ENCODE results near the gene EGR2.
"Not testable (repeated sequence)": the region's sequence is repeated elsewhere in the genome, so short reads cannot be mapped to it uniquely, and the experiment has no call there.

Gene EGR2

DNA sequence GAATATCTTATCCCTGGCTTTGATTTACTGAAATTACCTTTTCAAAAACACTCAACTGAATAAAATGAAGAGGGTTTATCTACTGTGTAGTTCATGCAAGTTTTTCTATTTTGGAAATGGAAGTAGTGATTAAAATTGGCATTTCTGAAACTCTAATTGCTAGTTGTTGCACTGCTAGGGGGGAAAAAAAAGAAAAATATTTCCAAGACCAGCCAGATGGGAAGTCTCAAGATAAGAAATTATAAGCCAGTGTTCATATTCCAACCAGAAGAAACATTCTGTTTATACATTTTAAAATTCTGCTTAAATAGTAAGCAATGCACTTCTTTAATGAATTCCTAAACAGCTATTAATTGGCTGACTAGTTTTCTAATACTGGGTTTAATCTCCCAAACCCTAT is 21.1 kb downstream of the EGR2 start:
- DNase-seq = no peak
- no peak for TF ChIP-seq POLR2A (IDR thresholded peaks at IDR 0.05; ENCODE audit: low read length)
- TF ChIP-seq GATA1 (IDR thresholded peaks at IDR 0.05; ENCODE audit: low read depth, low read length) = no peak

DNA sequence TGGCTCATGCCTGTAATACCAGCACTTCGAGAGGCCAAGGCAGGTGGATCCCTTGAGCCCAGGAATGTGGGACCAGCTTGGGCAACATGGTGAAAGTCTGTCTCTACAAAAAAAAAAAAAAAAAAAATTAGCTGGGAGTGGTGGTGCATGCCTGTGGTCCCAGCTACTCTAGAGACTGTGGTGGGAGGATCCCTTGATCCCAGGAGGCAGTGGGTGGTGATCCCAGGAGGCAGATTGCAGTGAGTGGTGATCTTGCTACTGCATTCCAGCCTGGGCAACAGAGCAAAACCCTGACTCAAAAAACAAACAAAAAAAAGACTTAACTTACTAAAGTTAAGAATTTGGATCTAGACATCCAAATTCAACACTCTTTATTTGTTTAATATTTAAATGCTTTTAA is 21.9 kb downstream of the EGR2 start:
- TF ChIP-seq GATA1 (IDR thresholded peaks at IDR 0.05; ENCODE audit: low read depth, low read length) (no peak), POLR2A (IDR thresholded peaks at IDR 0.05; ENCODE audit: low read length) (no peak)
- DNase-seq = no peak

DNA sequence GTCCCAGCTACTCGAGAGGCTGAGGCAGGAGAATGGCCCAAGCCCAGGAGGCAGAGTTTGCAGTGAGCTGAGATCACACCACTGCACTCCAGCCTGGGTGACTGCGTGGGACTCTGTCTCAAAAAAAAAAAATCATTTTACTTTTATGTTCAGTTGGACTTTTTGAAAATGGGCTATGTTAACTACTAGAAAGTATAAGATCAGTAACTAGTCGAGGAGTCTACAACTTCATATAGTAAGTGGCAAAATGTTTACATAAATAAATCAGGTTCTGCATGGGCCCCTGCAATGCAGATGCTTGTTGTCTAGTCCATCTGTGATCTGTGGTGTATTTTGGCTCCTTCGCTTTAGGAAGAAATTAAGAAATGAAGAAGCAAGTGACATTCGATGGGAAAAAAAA is 23.9 kb downstream of the EGR2 start:
- DNase-seq = no peak

DNA sequence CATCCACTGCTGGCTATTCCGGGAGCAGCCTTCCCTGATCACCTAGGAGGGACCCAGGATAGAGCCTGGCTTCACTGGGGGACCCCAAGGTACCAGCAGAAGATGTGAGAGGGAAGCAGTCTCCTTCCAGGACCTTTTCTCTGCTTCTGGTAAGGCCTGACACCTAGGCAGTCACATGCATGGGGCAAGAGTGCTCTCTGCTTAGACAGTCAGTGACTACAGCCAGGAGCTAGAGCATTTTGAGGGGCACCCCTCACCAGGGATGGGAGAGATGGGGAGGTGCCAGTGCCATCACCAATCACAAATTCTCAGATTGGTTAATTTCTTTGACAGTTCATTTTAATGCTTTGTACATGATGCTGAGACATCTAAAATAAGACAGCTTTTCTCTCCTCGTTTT is 25.6 kb downstream of the EGR2 start:
- no peak for DNase-seq
- no peak for TF ChIP-seq GATA1 (IDR thresholded peaks at IDR 0.05; ENCODE audit: low read depth, low read length)
- no peak for TF ChIP-seq POLR2A (IDR thresholded peaks at IDR 0.05; ENCODE audit: low read length)

More for the DNA sequence above, 23.9 kb downstream of the EGR2 start:
- TF ChIP-seq POLR2A (IDR thresholded peaks at IDR 0.05; ENCODE audit: low read length) (no peak), GATA1 (IDR thresholded peaks at IDR 0.05; ENCODE audit: low read depth, low read length) (no peak)

DNA sequence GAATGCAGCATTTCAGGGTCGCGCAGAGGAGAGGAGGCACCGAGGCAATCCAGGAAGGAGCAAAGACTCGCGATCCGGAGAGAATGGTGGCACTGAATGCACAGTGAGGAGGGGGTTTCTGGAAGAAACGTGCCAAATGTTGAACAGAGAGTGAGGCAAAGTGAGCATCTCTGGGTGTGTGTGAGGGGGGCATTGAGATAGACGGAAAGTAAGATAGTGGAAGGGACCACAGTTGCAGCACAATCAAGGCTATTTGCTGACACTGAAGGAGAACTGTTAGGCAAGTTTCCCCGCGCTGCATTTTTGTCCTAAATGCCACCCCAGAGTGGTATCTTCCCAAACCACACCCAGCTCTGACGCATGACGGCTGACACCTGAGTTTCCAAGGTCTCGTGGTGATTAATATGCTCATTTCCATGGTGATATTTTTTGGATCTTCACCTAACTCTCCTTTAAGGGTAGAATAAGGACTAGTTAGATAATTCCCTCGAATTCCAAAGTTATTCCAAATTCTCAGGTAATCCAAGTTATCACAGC is 26.1 kb downstream of the EGR2 start:
- TF ChIP-seq POLR2A (IDR thresholded peaks at IDR 0.05; ENCODE audit: low read length) (no peak), GATA1 (IDR thresholded peaks at IDR 0.05; ENCODE audit: low read depth, low read length) (no peak)
- no peak for DNase-seq

DNA sequence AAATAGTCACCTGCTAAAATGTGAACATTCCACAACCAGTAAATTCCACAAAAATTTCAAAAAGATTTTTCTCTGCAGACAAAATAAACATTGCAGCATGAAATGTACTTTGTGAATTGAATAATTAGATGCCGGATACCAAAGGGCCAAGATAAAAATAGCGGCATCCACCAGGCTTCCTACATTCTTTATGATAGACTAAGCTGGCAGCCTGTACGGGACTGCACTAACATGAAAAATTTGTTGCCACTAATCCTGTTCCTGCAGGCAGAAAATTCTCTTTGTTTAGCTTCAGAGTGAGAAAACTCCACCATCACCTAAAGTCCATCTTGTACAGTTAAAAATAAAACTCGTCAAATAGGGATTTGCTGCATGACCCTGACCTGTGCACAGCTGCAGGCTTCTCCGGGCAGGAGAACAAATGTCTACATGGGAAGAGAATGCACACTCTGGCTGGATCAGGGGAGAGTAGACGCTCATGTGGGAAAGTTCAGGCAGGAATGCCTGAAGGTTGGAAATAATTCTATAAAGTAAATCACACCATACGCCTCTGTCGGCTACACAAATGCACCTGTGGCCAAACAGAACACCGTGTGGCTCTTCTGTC is 27.2 kb downstream of the EGR2 start:
- TF ChIP-seq GATA1 (IDR thresholded peaks at IDR 0.05; ENCODE audit: low read depth, low read length) (no peak), POLR2A (IDR thresholded peaks at IDR 0.05; ENCODE audit: low read length) (no peak)
- DNase-seq = no peak

DNA sequence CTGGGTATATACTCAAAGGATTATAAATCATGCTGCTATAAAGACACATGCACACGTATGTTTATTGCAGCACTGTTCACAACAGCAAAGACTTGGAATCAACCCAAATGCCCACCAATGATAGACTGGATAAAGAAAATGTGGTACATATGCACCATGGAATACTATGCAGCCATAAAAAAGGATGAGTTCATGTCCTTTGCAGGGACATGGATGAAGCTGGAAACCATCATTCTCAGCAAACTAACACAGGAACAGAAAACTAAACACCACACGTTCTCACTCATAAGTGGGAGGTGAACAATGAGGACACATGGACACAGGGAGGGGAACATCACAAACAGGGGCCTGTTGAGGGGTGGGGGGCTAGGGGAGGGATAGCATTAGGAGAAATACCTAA is 27.9 kb downstream of the EGR2 start:
- DNase-seq = not testable (repeated sequence)

DNA sequence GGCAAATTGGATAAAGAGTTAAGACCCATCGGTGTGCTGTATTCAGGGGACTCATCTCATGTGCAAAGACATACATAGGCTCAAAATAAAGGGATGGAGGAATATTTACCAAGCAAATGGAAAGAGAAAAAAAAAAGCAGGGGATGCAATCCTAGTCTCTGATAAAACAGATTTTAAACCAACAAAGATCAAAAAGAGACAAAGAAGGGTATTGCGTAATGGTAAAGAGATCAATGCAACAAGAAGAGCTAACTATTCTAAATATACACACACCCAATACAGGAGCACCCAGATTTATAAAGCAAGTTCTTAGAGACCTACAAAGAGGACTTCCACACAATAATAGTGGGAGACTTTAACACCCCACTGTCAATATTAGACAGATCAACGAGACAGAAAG is 31.6 kb downstream of the EGR2 start:
- DNase-seq = not testable (repeated sequence)

DNA sequence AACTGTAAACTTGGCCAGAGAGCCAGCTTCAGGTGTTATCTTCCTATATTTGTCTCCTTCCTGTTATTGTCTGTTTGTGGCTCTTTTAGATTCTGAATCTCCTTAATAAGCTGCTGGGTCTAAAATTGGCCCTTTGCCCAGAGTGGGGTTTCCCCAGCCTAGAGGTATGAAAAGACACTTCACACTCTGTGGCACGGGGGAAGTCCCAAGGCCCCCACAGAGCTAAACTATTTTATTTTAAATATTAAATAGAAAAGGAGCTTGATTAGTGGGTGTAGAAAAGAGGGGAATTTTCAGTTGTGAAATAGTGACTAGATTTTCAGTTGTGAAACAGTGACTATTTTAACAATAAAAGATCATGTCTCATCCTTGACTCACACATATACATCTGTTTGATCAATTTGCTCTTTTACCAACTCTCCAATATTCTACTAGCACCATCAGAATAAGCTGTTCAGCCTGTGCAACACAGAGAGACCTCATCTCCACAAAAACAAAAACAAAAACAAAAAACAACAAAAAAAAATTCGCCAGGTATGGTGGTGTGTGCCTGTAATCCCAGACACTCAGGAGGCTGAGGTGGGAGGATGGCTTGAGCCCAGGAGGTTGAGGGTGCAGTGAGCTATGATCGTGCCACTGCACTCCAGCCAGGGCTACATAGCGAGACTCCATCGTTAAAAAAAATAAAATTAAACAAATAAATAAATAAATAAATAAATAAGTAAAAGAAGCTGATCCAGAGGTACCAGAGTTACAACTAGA is 36.5 kb downstream of the EGR2 start:
- no peak for DNase-seq
- no peak for TF ChIP-seq GATA1 (IDR thresholded peaks at IDR 0.05; ENCODE audit: low read depth, low read length)

DNA sequence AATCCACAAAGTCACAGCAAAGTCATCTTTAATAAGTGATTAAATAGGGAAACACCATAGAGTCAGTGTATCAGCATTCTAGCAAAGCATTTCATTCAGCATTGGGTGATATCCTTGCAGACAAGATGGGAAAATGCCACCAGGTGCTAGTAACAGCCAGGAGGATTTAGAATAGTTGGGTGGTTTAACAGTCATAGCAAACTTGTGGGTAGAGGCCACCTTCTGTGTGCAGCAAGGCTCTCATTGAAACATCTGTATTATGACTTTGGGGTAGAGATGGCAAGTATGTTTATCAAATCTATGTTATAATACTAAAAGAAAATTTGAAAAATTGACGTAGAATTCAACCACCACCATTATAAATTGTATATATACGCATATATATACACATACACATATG is 38.0 kb downstream of the EGR2 start:
- no peak for DNase-seq
- TF ChIP-seq GATA1 (IDR thresholded peaks at IDR 0.05; ENCODE audit: low read depth, low read length) (no peak), POLR2A (IDR thresholded peaks at IDR 0.05; ENCODE audit: low read length) (no peak)

DNA sequence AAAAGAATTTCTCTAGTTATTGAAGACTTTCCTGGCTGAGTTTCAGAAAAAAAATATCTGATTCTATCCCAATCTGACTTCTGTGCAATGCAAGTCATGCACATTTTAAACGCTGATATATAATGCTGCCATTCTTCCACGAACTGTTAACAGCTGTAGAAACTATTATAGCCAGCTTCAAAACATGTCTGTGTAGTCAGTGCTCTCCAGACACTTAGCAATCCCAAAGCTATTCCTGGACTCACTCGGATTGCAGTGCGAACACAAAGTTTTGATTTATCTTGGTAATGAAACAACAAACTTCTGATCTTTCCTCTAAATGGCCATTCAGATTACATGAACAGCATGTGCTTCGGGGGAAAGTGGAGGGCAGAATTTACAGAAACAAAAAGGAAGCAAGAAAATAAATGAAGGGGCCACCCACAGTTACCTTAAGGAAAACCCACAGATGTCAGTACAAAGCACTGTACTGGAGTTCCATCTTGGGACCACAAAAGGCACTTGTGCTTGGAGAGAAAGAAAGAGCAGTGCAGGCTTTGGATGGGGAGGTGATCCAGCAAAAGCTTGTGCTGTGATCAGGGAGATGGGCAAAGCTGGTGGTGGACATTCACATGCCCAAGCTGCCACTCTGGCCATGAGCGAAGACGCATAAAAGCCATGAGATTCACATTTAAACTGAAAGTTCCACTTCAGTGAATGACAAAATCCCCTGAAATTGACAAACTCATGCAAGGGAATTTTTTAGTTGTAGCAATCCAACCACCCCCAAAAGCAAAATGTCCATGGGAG is 43.8 kb downstream of the EGR2 start:
- TF ChIP-seq GATA1 (IDR thresholded peaks at IDR 0.05; ENCODE audit: low read depth, low read length) = no peak
- TF ChIP-seq POLR2A (IDR thresholded peaks at IDR 0.05; ENCODE audit: low read length) = no peak
- DNase-seq = no peak

DNA sequence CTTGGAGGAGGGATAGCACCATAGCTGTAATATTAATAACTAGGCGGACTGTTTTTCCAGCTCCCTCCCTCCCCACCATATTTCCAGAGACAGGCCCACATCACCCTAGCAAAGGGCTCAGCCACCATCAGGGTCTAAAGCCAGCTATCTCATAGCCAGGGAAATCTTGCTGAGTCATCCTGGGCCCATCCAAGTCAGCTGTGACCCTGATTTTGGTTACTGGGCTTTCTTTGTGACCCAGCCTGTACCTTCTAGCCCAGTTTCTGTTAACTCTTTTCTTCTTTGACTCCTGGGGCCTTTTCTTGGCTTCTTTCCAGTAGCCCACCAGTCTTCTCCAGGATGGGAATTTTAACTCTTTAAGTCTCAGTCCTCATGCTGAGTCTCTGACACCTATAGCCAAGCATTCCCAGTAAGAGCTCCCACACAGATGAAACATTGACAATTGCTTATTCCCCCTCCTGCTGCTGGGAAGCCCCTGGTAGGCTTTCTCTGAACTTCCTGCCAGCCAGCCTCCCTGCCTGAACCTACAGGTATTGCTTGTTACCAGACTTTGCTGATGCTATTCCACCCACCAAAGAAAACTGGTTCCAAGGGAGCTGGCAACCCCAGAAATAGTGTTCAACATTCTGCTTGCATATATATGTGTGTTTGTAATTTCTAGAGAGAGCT is 46.5 kb downstream of the EGR2 start:
- DNase-seq = peak; percentile 34 to 56
- TF ChIP-seq GATA1 (IDR thresholded peaks at IDR 0.05; ENCODE audit: low read depth, low read length) (no peak), POLR2A (IDR thresholded peaks at IDR 0.05; ENCODE audit: low read length) (no peak)

DNA sequence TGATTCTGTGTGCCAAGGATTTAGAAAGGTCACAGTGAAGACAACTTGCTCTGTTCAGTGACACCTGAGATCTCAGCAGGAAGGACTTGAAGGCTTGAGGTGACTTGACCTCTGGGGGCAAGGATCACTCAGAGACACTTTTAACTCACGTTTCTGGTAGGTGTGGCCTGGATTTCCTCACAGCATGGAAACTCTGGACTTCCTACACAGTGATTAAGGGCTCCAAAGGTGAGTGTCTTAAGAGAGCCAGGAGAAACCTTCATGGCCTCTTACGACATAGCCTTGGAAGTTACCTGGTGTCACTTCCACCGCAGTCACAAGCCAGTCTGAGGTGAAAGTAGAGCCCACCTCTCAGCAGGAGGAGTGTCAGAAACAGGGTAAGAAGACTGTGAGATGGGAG is 49.8 kb downstream of the EGR2 start:
- no peak for TF ChIP-seq GATA1 (IDR thresholded peaks at IDR 0.05; ENCODE audit: low read depth, low read length)
- TF ChIP-seq POLR2A (IDR thresholded peaks at IDR 0.05; ENCODE audit: low read length) = no peak
- DNase-seq = no peak

DNA sequence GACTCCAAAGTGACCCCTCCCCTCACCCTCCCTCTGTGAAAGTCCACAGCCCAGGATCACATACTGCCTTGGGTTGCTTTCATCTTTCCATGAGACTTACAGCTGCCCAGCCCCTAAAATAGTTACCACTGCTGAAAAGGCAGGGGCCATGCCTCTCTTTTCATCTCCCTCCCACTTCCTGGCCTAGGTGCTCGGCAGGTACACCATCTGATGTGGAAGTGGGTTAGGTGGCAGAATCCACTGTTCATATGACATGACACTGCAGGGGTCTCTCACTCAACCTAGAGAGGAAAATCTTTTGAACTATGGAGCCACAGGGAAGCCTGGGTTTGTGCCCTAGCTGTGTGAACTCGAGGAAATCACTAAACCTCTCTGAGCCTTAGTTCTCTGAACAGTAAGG is 50.4 kb downstream of the EGR2 start:
- no peak for DNase-seq
- no peak for TF ChIP-seq GATA1 (IDR thresholded peaks at IDR 0.05; ENCODE audit: low read depth, low read length)
- no peak for TF ChIP-seq POLR2A (IDR thresholded peaks at IDR 0.05; ENCODE audit: low read length)

All from erythroblast (primary cell).